GM18858 (cell line): Measurements from ENCODE around the gene ERICH4.
"Not testable (repeated sequence)": the region's sequence is repeated elsewhere in the genome, so short reads cannot be mapped to it uniquely, and the experiment has no call there.

Source experiments
- ATAC-seq: cut with Tn5 transposase; IDR thresholded peaks from one replicate; pipeline ENCODE4 v1.9.1; 2021; ENCODE audit not compliant: unreplicated experiment

The ERICH4 gene

GRCh38 chr19:41434450-41434849, 8.5 kb upstream of the ERICH4 start:
- ATAC-seq = no peak

DNA sequence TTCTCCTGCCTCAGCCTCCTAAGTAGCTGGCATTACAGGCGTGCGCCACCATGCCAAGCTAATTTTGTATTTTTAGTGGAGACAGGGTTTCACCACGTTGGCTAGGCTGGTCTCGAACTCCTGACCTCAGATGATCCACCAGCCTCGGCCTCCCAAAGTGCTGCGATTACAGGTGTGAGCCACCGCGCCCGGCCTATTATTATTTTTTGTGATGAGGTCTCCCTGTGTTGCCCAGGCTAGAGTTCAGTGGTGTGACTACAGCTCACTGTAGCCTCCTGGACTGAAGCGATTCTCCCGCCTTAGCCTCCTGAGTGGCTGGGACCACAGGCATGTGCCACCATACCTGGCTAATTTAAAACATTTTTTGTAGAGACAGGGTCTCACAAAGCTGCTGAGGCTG, 7.6 kb upstream of the ERICH4 start:
- ATAC-seq = not testable (repeated sequence)

GRCh38 chr19:41435936-41436673, 6.9 kb upstream of the ERICH4 start:
- ATAC-seq = no peak

DNA sequence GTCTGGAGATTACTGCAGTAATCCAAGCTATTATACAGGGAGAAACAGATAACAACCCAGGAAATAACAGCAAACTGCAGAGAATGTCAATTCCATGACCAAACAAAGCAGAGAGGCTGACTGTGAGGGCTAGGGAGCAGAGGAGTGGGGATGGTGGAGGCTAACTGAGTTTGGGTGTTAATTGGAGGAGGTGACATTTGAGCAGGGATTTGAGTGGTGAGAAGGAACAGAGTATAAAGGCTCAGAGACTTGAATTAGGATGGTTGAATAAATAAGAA, 6.3 kb upstream of the ERICH4 start:
- ATAC-seq = no peak

DNA sequence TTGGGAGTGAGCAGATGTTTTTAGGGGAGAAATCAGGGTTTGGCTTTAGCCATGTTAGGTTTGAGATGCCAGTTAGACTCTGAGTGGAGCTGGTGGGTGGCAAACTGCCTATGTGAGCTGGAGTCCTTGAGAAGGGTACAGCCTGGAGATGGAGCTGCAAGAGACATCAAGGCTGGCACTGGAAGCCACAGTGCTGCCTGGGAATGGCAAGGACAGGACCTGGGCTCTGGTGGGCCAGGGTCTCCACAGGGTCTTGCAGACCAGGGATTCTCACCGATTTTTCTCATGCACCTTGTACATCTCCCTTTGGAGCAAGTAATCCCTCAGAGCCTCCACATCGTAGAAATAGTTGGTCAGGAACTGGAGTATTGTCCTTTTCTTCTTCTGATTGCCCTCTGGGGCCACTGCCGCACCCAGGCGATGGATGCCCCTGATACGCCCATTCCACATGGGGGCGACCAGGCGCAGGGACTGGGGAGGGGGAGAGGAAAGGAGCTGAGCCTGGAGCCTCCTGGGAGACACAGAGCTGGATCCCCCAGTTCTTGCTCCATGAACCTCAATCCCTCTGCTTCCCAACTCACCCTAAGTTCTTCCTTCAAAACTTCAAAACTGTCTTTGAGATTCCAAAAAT, 4.9 kb upstream of the ERICH4 start:
- no peak for ATAC-seq

GRCh38 chr19:41439441-41440222, 3.3 kb upstream of the ERICH4 start, which contains the start of gene DMAC2:
DMAC2 (minus strand) TSS chr19:41439912; CDS start chr19:41439899, 13 bp downstream.
- ATAC-seq = peak; percentile 81

DNA sequence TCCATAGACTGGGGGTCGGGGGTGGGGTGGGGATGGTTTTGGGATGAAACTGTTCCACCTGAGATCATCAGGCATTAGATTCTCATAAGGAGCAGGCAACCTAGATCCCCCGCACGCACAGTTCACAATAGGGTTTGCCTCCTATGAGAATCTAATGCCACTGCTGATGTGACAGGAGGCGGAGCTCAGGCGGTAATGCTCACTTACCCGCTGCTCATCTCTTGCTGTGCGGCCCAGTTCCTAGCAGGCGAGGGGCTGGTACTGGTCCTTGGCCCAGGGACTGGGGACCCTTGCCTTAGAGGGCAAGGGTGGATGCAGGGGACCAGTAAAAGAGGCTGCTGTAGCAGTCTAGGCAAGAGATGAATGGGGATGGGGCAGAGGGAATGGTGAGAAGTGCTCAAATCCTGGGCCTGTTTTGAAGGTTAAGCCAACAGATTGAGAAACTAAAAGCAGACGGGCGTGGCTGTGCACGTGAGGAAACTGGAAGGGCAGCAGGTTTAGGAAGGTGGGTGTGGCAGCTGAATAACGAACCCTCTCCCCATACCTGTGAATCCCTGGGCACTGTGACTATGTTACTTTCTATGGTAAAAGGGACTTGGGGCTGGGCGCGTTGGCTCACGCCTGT, 1.5 kb upstream of the ERICH4 start:
- no peak for ATAC-seq

GRCh38 chr19:41443813-41444455, 978 bp downstream of the ERICH4 start:
- no peak for ATAC-seq

- no peak for ATAC-seq
These were observed 2.6 kb downstream of the ERICH4 start for GRCh38 chr19:41445575-41445974.

DNA sequence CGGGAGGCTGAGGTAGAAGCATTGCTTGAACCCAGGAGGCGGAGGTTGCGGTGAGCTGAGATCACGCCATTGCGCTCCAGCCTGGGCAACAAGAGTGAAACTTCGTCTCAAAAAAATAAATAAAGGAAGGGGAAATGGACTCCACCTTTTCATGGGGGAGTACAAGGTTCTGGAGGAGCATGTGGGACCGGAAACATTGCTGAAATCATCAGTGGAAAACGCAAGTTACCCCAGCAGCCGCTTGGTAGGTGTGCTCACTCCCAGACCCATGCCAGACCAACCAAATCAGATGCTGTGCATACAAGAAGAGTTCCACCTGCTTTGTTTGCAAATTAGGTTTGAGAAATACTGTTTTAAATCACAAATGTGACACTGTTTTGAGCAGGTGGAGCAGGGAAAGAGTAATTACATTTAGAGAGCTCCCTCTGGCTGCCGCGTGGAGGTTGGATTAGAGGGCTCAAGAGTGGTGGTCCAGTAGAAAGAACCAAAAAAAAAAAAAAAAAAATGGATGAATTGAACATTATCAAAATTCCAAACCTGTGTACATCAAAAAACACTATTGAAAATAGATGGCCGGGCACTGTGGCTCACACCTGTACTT, 4.9 kb downstream of the ERICH4 start:
- no peak for ATAC-seq

GRCh38 chr19:41449079-41449864, 6.3 kb downstream of the ERICH4 start:
- ATAC-seq = no peak

GRCh38 chr19:41449865-41450178, 6.9 kb downstream of the ERICH4 start:
- no peak for ATAC-seq

DNA sequence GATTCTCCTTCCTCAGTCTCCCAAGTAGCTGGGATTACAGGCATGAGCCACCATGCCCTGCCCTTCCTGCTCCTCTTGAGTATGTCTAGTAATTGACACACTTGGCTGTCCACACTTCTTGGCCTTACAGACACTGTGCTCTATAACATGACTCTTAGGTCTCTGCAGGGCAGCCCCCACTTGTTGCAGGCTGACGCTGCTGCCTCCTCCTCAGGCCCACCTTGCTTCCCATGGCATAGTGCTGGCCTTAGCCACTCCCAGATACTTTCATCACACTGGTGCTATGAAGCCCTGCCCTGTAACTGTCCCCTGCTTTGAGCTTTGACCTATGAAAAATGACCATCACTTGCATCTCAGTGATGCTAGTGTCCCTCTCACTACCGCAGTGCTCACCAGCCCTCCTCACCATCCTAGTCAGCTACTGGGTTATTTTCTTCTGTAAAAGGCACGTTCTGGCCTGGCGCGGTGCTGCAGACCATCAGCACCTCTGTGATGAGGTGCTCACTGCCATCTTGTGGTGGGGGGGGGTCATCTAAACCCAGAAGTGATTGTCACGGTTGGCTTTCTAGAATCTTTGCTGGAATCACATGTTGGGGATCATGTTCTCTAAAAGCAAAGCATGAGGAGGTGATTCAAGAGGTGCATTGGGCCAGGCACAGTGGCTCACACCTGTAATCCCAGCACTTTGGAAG, 9.8 kb downstream of the ERICH4 start:
- no peak for ATAC-seq

- no peak for ATAC-seq
These were observed 13.0 kb downstream of the ERICH4 start for GRCh38 chr19:41455936-41456335.

DNA sequence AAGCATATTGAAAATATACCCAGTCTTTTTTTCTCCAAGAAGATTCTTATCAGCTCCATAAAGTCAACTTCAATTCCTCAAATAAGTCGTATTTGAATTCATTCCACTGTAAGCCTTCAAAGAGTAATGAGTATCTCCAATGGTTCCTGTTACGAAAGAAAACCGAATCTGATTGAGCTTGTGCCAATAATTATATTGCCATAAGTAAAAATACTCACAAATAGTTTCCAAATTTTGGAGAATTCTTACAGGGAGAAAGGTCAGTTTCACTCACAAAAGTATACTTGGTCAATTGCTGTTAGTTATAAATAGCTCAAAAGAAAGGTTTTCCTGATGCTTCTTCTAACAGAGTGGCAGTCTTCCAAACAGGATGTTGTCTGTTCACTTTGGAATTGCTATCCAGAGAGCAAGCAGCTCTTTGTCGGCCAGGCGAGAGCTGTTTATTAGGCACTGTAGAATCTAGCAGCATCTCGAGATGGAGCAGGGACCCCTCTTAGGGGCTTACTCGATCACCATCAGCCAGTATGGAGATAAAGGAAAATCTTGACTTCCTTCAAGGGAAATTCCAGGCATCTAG, 13.5 kb downstream of the ERICH4 start:
- no peak for ATAC-seq

GRCh38 chr19:41457241-41457640, 14.3 kb downstream of the ERICH4 start:
- ATAC-seq = no peak

- no peak for ATAC-seq
These were observed 19.5 kb downstream of the ERICH4 start for GRCh38 chr19:41462497-41462896.

DNA sequence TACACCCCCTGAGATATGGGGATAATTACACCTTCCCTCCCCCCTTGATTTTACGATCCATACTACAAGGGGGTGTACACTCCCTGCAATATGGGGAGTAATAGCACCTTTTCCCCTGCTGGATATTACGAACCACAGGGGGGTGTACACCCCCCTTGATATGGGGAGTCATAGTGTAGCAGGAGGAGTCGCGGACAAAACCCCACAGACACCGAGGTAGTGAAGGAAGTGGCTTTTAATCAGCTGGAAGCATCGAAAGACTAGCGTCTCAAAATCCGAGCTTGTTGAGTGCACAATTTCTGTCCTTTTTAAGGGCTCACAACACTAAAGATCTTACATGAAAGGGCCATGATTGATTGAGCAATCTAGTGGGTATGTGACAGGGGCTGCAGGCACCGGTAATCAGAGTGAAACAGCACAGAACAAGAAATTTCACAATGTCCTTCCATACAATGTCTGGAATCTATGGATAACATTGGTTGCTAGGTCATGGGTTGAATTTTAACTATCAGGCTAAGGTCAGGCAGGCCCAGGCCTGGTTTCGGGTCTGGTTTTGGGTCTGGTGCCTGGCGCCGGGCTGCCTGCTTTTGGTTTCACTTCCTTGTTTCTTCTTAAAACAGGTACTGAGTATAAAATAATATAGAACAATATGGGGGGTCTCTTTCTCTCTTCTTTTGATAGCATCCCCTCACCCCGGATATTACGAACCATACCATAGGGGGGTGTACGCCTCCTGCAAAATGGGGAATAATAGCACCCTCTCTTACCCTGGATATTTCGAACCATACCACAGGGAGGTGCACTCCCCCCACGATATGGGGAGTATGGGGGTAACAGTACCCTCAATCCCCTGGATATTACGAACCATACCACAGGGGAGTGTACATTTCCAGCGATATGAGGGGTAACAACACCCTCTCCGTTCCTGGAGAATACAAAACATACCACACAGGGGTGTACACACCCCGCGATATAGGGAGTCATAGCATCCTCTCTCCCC, 20.6 kb downstream of the ERICH4 start:
- ATAC-seq = not testable (repeated sequence)
